NCI-H1694 (cell line): Measurements from ENCODE around the gene ANKRD35.
"Not testable (repeated sequence)": the region's sequence is repeated elsewhere in the genome, so short reads cannot be mapped to it uniquely, and the experiment has no call there.

ENCODE experiments used
- DNase-seq: peaks from one replicate; lab custom pipeline; 2025; lab: John Stamatoyannopoulos, UW

Gene ANKRD35

GRCh38 chr1:145857170-145857569, 28.5 kb downstream of the ANKRD35 start:
- DNase-seq: no peak

- no peak for DNase-seq
Observed at GRCh38 chr1:145855426-145855948, 30.2 kb downstream of the ANKRD35 start.

GRCh38 chr1:145849356-145850160, 36.1 kb downstream of the ANKRD35 start:
- DNase-seq: no peak

DNA sequence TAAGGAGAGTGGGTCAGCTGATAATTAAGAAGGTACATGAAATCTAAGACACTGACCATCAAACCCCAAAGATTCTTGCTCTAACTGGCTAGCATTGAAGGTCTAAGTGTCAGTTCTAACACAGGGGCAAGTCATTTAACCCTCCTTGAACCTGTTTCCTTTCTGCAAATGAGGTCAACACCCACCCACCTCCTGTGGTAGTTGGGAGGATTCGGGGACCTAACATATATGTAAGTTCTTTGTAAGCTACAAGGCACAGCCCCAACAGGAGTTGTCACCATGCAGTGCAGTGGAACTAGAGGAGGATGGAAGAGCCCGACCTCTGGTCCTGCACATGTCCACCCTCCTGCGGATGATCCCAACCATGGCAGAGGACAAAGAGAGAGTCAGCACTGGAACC, 37.8 kb downstream of the ANKRD35 start:
- DNase-seq: no peak

DNA sequence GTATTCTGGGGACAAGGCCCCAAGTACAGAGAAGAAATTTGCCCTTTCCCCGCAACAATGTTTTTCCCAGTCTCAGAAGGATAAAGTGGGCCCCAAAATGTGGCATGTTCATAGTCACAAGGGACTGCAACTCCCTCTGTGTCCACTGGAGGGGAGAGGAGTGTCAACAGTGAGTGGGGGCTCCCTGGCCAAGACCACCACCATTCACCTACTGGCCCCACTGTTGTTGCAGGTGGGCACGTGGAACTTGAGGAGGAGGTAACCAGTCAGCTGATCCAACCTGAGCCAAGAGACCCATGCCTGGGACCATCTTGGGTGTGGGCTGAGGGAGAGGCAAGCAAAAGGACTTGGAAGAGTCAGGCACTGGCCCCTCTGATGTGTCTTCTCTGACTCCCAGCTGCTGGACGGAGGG, 39.5 kb downstream of the ANKRD35 start:
- DNase-seq: no peak

DNA sequence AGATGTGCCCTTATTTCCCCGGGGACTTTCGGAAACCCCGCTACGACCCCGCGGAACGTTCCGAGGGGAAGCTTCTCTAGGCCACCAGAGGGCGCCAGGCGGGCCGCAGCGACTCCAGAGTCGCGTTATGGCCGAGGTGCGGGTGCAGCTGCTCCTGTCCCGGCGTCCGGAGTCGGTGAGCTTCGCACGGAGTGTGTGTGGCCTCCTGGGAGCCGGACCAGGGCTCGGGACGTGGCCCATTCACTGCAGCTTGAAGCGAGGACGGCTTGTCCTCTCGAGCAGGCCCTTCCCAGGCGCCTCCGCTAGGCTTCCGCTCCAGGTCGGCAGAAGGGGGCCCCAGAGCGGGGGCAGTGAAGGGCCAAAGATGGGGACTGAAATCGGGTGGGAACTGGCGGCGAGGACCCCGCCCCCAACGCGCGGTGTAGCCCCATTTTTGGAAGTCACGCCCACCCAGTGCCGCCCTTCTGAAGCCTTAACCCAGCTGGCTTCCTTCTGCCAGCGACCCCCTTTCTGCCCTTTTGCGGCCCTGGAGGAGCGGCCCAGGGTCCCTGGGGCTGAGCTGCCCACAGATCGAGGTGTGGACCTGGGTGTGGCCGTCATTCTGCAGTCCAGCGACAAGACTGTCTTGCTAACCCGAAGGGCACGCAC, 40.0 kb downstream of the ANKRD35 start, which contains the start of gene NUDT17:
Gene NUDT17 (plus strand): TSS at position 117 of the 648 bp plus-strand sequence. CDS start 11 bp downstream, at position 128.
- peak; percentile 38 for DNase-seq

DNA sequence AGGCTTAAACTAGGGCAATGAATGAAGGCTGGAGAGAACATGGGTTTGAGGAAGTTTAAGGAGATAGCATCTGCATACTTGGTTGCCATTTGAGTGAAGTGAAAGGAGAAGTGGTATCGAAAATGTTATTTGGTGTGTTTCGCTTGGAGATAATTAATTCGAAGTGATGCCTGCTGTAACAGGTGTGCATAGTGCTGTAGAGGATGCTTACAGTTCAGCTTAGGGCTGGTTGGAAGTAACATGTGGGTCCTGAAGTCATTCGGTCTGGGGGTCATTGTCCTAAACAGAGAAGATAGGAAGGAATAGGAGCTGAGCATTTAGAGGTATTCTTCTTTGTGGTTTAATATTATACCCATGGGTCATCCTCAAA, 40.5 kb downstream of the ANKRD35 start:
- no peak for DNase-seq

DNA sequence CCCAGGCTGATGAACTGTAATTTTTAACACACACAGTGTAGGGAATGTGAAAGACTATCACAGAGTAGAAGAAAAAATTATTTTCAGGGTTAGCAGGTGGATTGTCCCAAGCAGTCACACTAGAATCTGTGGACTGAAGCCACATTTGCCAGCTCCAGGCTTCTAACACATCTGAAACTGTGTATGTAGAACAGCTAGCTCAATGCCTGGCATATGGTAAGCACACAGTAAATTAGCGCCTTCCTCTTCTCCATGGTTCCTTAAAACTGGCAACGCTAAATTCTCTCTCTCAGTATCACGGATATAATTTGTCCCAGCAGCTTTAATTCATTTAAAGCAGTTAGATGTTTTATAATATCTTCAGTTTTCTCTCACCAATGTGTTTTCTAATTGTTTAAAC, 42.6 kb downstream of the ANKRD35 start:
- DNase-seq: no peak

DNA sequence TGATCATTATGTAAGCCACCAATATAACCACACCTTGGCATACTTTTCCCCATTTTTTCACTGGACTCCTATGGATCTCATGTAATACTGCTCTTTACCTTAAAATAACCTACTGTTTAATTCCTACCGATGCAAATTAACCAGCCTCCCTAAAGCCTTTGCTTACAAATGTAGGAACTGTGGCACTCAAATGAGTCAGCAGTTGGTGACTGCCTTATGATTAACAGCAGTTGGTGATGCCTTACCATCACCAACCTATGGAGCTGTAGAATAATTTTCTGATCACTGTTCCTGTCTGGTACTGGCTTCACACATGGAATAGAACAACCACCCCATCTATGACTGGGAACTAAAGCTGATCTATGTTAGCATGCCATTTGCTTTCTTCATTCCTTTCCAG, 48.0 kb downstream of the ANKRD35 start:
- DNase-seq: no peak

DNA sequence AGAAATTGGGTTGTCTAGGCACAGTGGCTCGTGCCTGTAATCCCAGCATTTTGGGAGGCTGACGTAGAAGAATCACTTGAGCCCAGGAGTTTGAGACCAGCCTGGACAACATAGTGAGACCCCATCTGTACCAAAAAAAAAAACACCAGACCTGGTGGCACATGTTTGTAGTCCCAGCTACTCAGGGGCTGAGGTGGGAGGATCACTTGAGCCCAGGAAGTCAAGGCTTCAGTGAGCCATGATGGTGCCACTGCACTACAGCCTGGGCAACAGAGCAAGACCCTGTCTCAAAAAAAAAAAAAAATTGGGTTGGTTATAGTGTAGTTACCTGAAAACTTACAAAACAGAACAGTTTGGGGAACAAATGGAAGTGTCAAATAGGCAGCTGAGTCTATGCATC, 54.9 kb downstream of the ANKRD35 start:
- DNase-seq: not testable (repeated sequence)

DNA sequence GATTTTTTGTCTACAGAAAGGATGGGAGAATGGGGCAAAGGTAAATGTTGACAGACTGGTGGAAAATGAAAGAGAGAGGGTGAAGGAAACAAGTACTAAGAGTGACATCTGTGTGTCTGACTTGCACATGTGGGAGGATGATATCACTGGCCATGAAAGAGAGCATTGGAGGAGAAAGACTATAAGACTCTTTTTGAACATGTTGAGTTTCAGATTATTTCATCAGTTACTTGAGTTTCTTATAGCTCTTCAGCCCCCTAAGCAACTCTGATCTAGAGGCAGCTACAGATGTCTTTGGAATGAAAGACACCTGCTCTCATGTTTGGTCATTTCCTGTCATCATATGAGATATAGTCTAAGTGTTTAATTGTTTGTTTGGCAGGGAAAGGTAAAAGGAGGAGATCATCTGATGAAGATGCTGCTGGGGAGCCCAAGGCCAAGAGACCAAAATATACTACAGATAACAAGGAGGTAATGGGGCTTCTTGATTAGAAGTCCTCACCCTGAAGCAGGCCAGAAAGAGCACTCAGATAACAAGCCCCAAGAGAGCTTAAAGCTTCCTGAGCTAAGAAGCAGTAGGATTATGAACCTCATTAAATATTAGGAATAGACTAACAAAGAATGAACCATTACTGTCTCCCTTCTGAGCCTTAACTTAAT, 57.2 kb downstream of the ANKRD35 start:
- no peak for DNase-seq

DNA sequence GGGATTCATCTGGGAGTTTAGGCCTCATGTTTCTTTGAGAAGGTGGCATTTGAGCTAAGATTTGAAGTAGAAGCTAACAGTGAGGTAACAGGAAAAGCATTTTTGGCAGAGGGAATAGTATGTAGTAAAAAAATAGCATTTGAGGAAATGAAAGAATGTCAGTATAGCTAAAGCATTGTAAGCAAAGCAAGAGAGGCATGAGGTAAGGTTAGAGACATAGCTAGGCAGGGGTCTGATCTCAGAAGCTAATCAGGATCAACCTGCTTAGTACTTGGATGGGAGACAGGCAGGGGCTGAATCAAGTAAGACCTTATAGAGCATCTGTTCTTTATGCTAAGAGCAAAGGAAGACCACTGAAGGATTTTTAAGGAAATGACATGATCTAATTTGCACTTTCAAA, 57.7 kb downstream of the ANKRD35 start:
- no peak for DNase-seq

DNA sequence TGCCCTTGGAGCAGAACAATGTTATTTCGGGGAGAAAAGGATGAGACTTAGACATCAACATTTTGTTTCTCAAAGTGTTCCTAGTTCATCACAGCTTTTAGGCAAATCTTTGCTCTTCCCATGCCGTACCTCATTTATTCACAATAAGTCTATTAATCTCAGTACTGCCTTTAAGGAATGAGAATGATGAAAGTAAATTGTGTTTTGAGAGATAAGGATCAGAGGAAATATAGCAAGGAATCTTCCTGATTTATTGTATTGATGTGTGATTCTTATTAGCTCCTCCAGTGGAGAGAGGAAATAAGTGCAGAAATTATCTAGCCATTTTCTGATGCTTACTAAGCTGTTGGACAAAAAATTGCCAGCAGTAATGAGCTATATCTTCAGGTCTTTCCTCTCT, 59.6 kb downstream of the ANKRD35 start:
- DNase-seq: no peak

GRCh38 chr1:145824499-145824842, 61.2 kb downstream of the ANKRD35 start:
- DNase-seq: no peak

- DNase-seq: peak; percentile 85
Observed at GRCh38 chr1:145823565-145824498, 61.8 kb downstream of the ANKRD35 start, which contains the start of the genes POLR3C and RNF115. POLR3C (plus strand) TSS chr1:145824200; CDS start chr1:145825777, 1,577 bp downstream. RNF115 (minus strand) TSS chr1:145824095; CDS start chr1:145823873, 222 bp downstream.

DNA sequence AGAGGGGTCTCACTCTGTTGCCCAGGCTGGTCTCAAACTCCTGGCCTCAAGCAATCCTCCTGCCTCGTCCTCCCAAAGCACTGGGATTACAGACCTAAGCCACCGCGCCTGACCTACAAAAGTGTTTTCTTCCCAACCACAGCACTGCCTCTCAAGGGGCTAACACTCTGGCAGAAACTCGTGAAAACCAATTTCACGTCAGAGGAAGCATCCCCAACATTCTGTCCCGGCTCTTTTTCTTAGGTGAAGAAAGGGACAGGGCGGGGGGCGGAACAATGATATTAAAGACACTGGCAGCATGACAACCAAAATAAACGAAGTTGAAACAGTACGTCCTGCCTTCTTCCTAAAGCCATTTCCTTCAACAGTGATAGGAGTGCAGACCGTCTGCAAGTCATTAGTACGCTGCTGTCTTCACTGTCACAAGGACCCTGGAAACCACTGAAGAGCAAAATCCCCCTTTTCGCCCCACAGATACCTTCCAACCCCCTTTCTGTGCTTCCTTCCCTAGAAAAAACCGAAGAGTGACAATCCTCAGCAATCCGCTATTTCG, 62.8 kb downstream of the ANKRD35 start:
- not testable (repeated sequence) for DNase-seq

- not testable (repeated sequence) for DNase-seq
Observed at GRCh38 chr1:145818095-145818494, 67.6 kb downstream of the ANKRD35 start.
